Mesendoderm (in vitro differentiated cells): Measurements from ENCODE around the gene CYB561D2.

Experiments
- DNase-seq: peaks from one replicate; pipeline ENCODE4 v3.0.0; 2013
- H2AK5ac ChIP-seq: 2 replicates; pipeline ENCODE4 v1.6.1; 2013; ENCODE audit warnings: low read length, inconsistent platforms
- H2BK120ac ChIP-seq: 2 replicates; pipeline ENCODE4 v1.6.1; 2013; ENCODE audit warnings: low read depth, mild to moderate bottlenecking, low read length, moderate library complexity, mixed read lengths
- H2BK15ac ChIP-seq: replicated peaks from 2 replicates; pipeline ENCODE4 v1.6.1; 2013; ENCODE audit warnings: low read depth, mild to moderate bottlenecking, moderate library complexity
- H2BK5ac ChIP-seq: 2 replicates; pipeline ENCODE4 v1.6.1; 2013; ENCODE audit warnings: low read length, inconsistent platforms
- H3K18ac ChIP-seq: 2 replicates; pipeline ENCODE4 v1.6.1; 2013; ENCODE audit warnings: mild to moderate bottlenecking, low read length, mixed read lengths
- H3K23ac ChIP-seq: one replicate; pipeline ENCODE4 v1.6.1; 2013; ENCODE audit warnings: low read length
- H3K27ac ChIP-seq: 2 replicates; pipeline ENCODE4 v1.5.1; 2013; ENCODE audit warnings: low read depth, mild to moderate bottlenecking, inconsistent platforms, low read length, moderate library complexity
- H3K27me3 ChIP-seq: 2 replicates; pipeline ENCODE4 v1.6.1; 2013; ENCODE audit warnings: low read length, control low read depth, mild to moderate bottlenecking, inconsistent platforms; ENCODE audit not compliant: insufficient read depth, poor library complexity
- H3K36me3 ChIP-seq: 2 replicates; pipeline ENCODE4 v1.6.1; 2013; ENCODE audit warnings: low read length, inconsistent platforms; ENCODE audit not compliant: control insufficient read depth, insufficient read depth
- H3K4ac ChIP-seq: one replicate; pipeline ENCODE4 v1.6.1; 2013; ENCODE audit warnings: low read depth, mild to moderate bottlenecking, low read length, moderate library complexity
- H3K4me1 ChIP-seq: 2 replicates; pipeline ENCODE4 v1.6.1; 2013; ENCODE audit warnings: low read depth, low read length, inconsistent platforms; ENCODE audit not compliant: control insufficient read depth
- H3K4me2 ChIP-seq: 2 replicates; pipeline ENCODE4 v1.6.1; 2013; ENCODE audit warnings: low read length
- H3K4me3 ChIP-seq: 2 replicates; pipeline ENCODE4 v1.5.1; 2013; ENCODE audit warnings: mild to moderate bottlenecking, low read length
- H3K56ac ChIP-seq: one replicate; pipeline ENCODE4 v1.6.1; 2013; ENCODE audit warnings: low read length
- H3K79me1 ChIP-seq: 2 replicates; pipeline ENCODE4 v1.6.1; 2013; ENCODE audit warnings: low read length, inconsistent platforms
- H3K79me2 ChIP-seq: 2 replicates; pipeline ENCODE4 v1.6.1; 2013; ENCODE audit warnings: mild to moderate bottlenecking, low read length; ENCODE audit not compliant: control insufficient read depth, insufficient read depth
- H3K9ac ChIP-seq: 2 replicates; pipeline ENCODE4 v1.6.1; 2013; ENCODE audit warnings: low read length, inconsistent platforms
- H4K5ac ChIP-seq: one replicate; pipeline ENCODE4 v1.6.1; 2013; ENCODE audit warnings: low read length
- H4K8ac ChIP-seq: one replicate; pipeline ENCODE4 v1.6.1; 2013; ENCODE audit warnings: low read depth, mild to moderate bottlenecking, control low read depth, low read length, moderate library complexity
- WGBS: extraction: QIAGEN DNeasy Blood & Tissue Kit; methylation state at CpG from one replicate; pipeline ENCODE4 v1.1.7; 2013; ENCODE audit warnings: low lambda C conversion rate, missing lambda C conversion rate; ENCODE audit not compliant: insufficient coverage; ENCODE audit errors: extremely low coverage; 5-methylcytosine and 5-hydroxymethylcytosine counted together

Gene CYB561D2

DNA sequence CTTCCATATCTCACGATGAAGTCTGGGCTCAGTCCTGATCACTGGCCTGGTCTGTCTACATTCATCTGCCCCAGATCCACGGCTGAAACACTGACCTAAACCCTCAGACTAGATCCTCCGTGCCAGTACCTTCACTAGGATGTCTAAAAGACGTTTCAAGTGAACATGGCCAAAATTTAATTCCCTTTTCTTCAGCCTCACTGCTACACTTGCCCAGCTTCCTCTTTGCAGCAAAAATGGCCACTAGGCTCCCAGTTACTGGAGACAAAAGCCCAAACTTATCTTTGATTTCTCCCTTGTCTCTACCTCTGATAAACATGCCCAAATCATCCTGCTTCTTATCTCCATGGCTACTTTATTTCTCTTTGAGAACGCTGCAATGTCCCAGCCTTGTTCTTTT is 11.7 kb upstream of the CYB561D2 start:
- Histone ChIP-seq H2BK120ac (no peak overlapping the region), H4K5ac (no peak overlapping the region), H3K79me1 (peaks cover 12% of the 10 kb centered on the region), H2AK5ac (no peak overlapping the region), H3K23ac (no peak overlapping the region), H3K4ac (no peak overlapping the region), H3K4me3 (no peak overlapping the region), H2BK5ac (no peak overlapping the region), H3K4me1 (no peaks in the 10 kb centered on the region), H3K27me3 (peaks cover 10% of the 10 kb centered on the region), H3K56ac (peak overlapping the region; percentile 12), H2BK15ac (no peak overlapping the region), H3K27ac (no peak overlapping the region), H3K9ac (no peak overlapping the region), H4K8ac (no peak overlapping the region), H3K79me2 (peaks cover 20% of the 10 kb centered on the region), H3K18ac (no peak overlapping the region), H3K4me2 (no peak overlapping the region), H3K36me3 (no peaks in the 10 kb centered on the region)
- WGBS, result no CpG with 5 or more reads among the region's 5 CpGs
- DNase-seq, result no peak

DNA sequence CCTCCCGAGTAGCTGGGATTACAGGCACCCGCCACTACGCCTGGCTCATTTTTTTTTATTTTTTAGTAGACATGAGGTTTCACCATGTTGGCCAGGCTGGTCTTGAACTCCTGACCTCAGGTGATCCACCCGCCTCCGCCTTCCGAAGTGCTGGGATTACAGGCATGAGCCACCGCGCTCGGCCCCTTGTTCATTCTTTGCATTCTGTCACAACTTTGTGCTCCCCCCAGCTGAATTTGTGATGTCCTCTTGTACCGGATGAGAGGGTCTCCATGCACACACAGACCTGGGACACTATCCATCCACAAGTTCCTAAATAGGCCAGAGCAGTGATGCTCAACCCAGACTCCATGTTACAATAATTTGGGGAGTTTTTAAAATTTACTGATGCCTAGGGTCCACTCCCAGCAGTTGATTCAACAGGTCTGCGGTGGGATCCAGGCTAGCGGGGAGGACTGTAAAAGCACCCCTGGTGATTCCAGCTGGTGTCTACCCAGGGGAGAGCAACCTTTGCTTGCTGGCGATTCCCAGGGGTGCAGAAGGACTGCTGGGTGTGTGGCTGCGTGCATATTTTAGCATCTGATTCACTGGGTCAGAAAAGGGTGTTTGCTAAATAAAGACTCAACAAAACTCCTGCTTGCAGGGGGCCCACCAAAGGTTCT is 11.0 kb upstream of the CYB561D2 start:
- H2BK15ac ChIP-seq, result no peak overlapping the region

DNA sequence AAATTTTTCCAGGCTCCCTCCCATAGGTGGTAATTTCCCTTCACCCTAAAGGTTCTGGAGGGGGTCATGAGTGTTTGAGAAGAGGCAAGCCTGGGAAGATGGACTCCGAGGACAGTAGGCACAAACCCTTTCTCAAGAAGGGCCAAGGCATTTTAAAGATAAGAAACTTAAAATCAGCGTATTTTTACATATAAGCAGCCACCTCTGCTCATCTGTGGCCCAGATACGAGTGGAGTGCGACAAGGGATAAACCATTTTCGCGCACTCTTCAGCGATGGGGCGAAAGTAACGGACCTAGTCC is 10.6 kb upstream of the CYB561D2 start:
- peak overlapping the region; percentile 73 for H3K9ac ChIP-seq
- no peak overlapping the region for H3K4ac ChIP-seq
- H2BK120ac ChIP-seq, result no peak overlapping the region
- H3K27me3 ChIP-seq, result peaks cover 10% of the 10 kb centered on the region
- H3K4me1 ChIP-seq, result no peaks in the 10 kb centered on the region
- H3K79me1 ChIP-seq, result peaks cover 8% of the 10 kb centered on the region
- no peak overlapping the region for H2BK15ac ChIP-seq
- no peak overlapping the region for H3K4me3 ChIP-seq
- H3K56ac ChIP-seq, result peak overlapping the region; percentile 92
- peak overlapping the region; percentile 45 for H3K23ac ChIP-seq
- no peak overlapping the region for H3K27ac ChIP-seq
- H3K4me2 ChIP-seq, result peak overlapping the region; percentile 60
- H3K79me2 ChIP-seq, result peaks cover 15% of the 10 kb centered on the region
- no peak overlapping the region for H4K8ac ChIP-seq
- H2BK5ac ChIP-seq, result no peak overlapping the region
- no peak overlapping the region for H3K18ac ChIP-seq
- no peak overlapping the region for H4K5ac ChIP-seq
- no peaks in the 10 kb centered on the region for H3K36me3 ChIP-seq
- H2AK5ac ChIP-seq, result no peak overlapping the region
- no CpG with 5 or more reads among the region's 9 CpGs for WGBS
- DNase-seq, result no peak

More for the DNA sequence above, 11.0 kb upstream of the CYB561D2 start:
- no peak overlapping the region for H4K5ac ChIP-seq
- no peak overlapping the region for H2AK5ac ChIP-seq
- H3K27me3 ChIP-seq, result peaks cover 10% of the 10 kb centered on the region
- H3K79me1 ChIP-seq, result peaks cover 9% of the 10 kb centered on the region
- peak overlapping the region; percentile 73 for H3K9ac ChIP-seq
- no peak overlapping the region for H3K56ac ChIP-seq
- no peak overlapping the region for H2BK5ac ChIP-seq
- H3K4me2 ChIP-seq, result no peak overlapping the region
- H3K4ac ChIP-seq, result no peak overlapping the region
- no peak overlapping the region for H2BK120ac ChIP-seq
- H3K18ac ChIP-seq, result no peak overlapping the region
- H3K36me3 ChIP-seq, result no peaks in the 10 kb centered on the region
- no peak for DNase-seq
- H3K27ac ChIP-seq, result no peak overlapping the region
- no CpG with 5 or more reads among the region's 14 CpGs for WGBS
- no peaks in the 10 kb centered on the region for H3K4me1 ChIP-seq
- no peak overlapping the region for H3K23ac ChIP-seq
- no peak overlapping the region for H4K8ac ChIP-seq
- H3K4me3 ChIP-seq, result no peak overlapping the region
- peaks cover 16% of the 10 kb centered on the region for H3K79me2 ChIP-seq

DNA sequence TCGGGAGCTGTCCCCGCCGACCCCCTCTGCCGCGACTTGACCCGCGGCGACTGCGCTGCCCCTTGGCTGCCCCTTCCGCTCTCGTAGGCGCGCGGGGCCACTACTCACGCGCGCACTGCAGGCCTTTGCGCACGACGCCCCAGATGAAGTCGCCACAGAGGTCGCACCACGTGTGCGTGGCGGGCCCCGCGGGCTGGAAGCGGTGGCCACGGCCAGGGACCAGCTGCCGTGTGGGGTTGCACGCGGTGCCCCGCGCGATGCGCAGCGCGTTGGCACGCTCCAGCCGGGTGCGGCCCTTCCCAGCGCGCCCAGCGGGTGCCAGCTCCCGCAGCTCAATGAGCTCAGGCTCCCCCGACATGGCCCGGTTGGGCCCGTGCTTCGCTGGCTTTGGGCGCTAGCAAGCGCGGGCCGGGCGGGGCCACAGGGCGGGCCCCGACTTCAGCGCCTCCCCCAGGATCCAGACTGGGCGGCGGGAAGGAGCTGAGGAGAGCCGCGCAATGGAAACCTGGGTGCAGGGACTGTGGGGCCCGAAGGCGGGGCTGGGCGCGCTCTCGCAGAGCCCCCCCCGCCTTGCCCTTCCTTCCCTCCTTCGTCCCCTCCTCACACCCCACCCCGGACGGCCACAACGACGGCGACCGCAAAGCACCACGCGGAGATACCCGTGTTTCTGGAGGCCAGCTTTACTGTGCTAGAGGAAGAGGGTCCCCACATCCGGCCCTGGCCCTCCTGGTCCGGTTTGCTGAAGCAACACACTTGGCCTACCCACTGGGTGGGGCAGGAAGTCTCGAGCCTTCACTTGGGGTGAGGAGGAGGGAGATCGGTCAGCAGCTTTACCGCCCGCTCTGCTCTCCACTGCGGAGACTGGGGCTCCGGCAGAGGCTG is 10.0 kb upstream of the CYB561D2 start, which contains the start of gene RASSF1:
Gene RASSF1, minus strand, starts transcription at position 389 of the 882 bp plus-strand sequence. Its CDS starts 31 bp downstream, at position 358.
- WGBS, result no CpG with 5 or more reads among the region's 85 CpGs
- no peak within 1 kb of the TSS for H2BK120ac ChIP-seq
- H3K79me2 ChIP-seq, result peaks cover 11% of the 10 kb centered on the region
- peaks cover 10% of the 10 kb centered on the region for H3K27me3 ChIP-seq
- no peaks in the 10 kb centered on the region for H3K4me1 ChIP-seq
- H3K56ac ChIP-seq, result peak within 1 kb of the TSS; percentile 92
- H4K8ac ChIP-seq, result no peak within 1 kb of the TSS
- peak; percentile 23 for DNase-seq
- peak within 1 kb of the TSS; percentile 4 for H3K4me3 ChIP-seq
- peak within 1 kb of the TSS; percentile 60 for H3K4me2 ChIP-seq
- H3K79me1 ChIP-seq, result peaks cover 6% of the 10 kb centered on the region
- H3K18ac ChIP-seq, result peak within 1 kb of the TSS; percentile 3
- no peak within 1 kb of the TSS for H3K27ac ChIP-seq
- H3K9ac ChIP-seq, result peak within 1 kb of the TSS; percentile 73
- no peak within 1 kb of the TSS for H2AK5ac ChIP-seq
- no peak within 1 kb of the TSS for H4K5ac ChIP-seq
- H3K23ac ChIP-seq, result peak within 1 kb of the TSS; percentile 45
- H2BK5ac ChIP-seq, result no peak within 1 kb of the TSS
- H2BK15ac ChIP-seq, result no peak within 1 kb of the TSS
- no peaks in the 10 kb centered on the region for H3K36me3 ChIP-seq
- H3K4ac ChIP-seq, result peak within 1 kb of the TSS; percentile 62

DNA sequence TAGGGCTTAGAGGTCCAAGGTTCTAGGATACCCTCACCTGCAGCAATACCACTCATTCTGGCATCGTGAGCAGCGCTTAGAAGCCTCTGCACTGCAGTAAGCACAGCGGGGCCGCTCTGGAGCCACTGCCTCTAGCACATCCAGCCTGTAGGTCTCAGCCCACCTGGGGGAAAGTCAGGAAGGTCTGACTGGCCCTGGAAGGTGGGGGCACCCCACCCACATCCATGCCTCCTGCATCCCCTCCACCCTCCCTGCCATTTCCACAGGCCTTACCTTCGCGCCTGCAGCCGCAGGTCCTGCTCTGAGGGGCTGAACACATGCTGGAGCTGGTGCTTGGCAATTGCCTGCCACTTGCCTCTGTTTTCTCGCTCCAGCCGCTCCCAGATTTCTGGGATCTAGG is 9.1 kb upstream of the CYB561D2 start:
- WGBS, result no CpG with 5 or more reads among the region's 9 CpGs
- H3K18ac ChIP-seq, result no peak overlapping the region
- H3K4ac ChIP-seq, result no peak overlapping the region
- no peaks in the 10 kb centered on the region for H3K36me3 ChIP-seq
- no peak overlapping the region for H2BK15ac ChIP-seq
- H3K9ac ChIP-seq, result peak overlapping the region; percentile 73
- peak overlapping the region; percentile 92 for H3K56ac ChIP-seq
- no peak overlapping the region for H3K4me2 ChIP-seq
- peaks cover 10% of the 10 kb centered on the region for H3K27me3 ChIP-seq
- no peak for DNase-seq
- H3K27ac ChIP-seq, result no peak overlapping the region
- H3K4me3 ChIP-seq, result no peak overlapping the region
- peaks cover 1% of the 10 kb centered on the region for H3K79me1 ChIP-seq
- no peak overlapping the region for H4K5ac ChIP-seq
- no peak overlapping the region for H3K23ac ChIP-seq
- no peaks in the 10 kb centered on the region for H3K4me1 ChIP-seq
- peaks cover 2% of the 10 kb centered on the region for H3K79me2 ChIP-seq
- H2BK5ac ChIP-seq, result no peak overlapping the region
- no peak overlapping the region for H2BK120ac ChIP-seq
- no peak overlapping the region for H2AK5ac ChIP-seq
- no peak overlapping the region for H4K8ac ChIP-seq
